Trophoblast cell (in vitro differentiated cells and primary cell): Measurements from ENCODE around the gene B3GNT5.

Experiments
- DNase-seq, 2 donors: peaks; one replicate each; pipeline ENCODE4 v3.0.0-alpha.2; 2016
- H2AFZ ChIP-seq: 2 replicates; pipeline ENCODE4 v1.6.1; 2013; ENCODE audit warnings: low read length, moderate library complexity, mild to moderate bottlenecking; ENCODE audit not compliant: insufficient read depth, poor library complexity
- H2AK5ac ChIP-seq: 2 replicates; pipeline ENCODE4 v1.6.1; 2013; ENCODE audit warnings: mild to moderate bottlenecking, low read length
- H2BK120ac ChIP-seq: 2 replicates; pipeline ENCODE4 v1.6.1; 2013; ENCODE audit warnings: low read length, mild to moderate bottlenecking, moderate library complexity; ENCODE audit not compliant: insufficient read depth, poor library complexity
- H2BK12ac ChIP-seq: 2 replicates; pipeline ENCODE4 v1.6.1; 2013; ENCODE audit warnings: mild to moderate bottlenecking, low read length, moderate library complexity
- H2BK5ac ChIP-seq: 2 replicates; pipeline ENCODE4 v1.6.1; 2013; ENCODE audit warnings: low read length, low read depth, moderate library complexity, mild to moderate bottlenecking; ENCODE audit not compliant: poor library complexity
- H3K14ac ChIP-seq: 2 replicates; pipeline ENCODE4 v1.6.1; 2013; ENCODE audit warnings: mild to moderate bottlenecking, low read length
- H3K18ac ChIP-seq: 2 replicates; pipeline ENCODE4 v1.6.1; 2013; ENCODE audit warnings: mild to moderate bottlenecking, low read length
- H3K23ac ChIP-seq: 2 replicates; pipeline ENCODE4 v1.6.1; 2013; ENCODE audit warnings: low read length
- H3K27ac ChIP-seq: 2 replicates; pipeline ENCODE4 v1.5.1; 2013; ENCODE audit warnings: low read depth, mild to moderate bottlenecking, inconsistent platforms, low read length, moderate library complexity
- H3K27me3 ChIP-seq: 2 replicates; pipeline ENCODE4 v1.6.1; 2013; ENCODE audit warnings: inconsistent platforms, mild to moderate bottlenecking, low read length, moderate library complexity; ENCODE audit not compliant: insufficient read depth
- H3K36me3 ChIP-seq, 2 experiments: 1 replicate in 1 of 2; 2 replicates in 1 of 2; pipeline ENCODE4 v1.6.1; 2013; ENCODE audit warnings: low read length in 2 of 2, mild to moderate bottlenecking in 2 of 2, moderate library complexity in 1 of 2; ENCODE audit not compliant: insufficient read depth in 2 of 2, control insufficient read depth in 1 of 2
- H3K4ac ChIP-seq: 2 replicates; pipeline ENCODE4 v1.6.1; 2013; ENCODE audit warnings: low read depth, mild to moderate bottlenecking, low read length, moderate library complexity
- H3K4me1 ChIP-seq, 2 experiments: 1 replicate in 1 of 2; 2 replicates in 1 of 2; pipeline ENCODE4 v1.6.1; 2013; ENCODE audit warnings: low read length in 2 of 2, mild to moderate bottlenecking in 2 of 2, moderate library complexity in 1 of 2; ENCODE audit not compliant: insufficient read depth in 2 of 2, control insufficient read depth in 1 of 2
- H3K4me2 ChIP-seq: 2 replicates; pipeline ENCODE4 v1.6.1; 2013; ENCODE audit warnings: inconsistent platforms, mild to moderate bottlenecking, low read length, moderate library complexity
- H3K4me3 ChIP-seq: 2 replicates; pipeline ENCODE4 v1.5.1; 2013; ENCODE audit warnings: mild to moderate bottlenecking, low read depth, low read length, inconsistent platforms
- H3K79me1 ChIP-seq: one replicate; pipeline ENCODE4 v1.6.1; 2013; ENCODE audit warnings: low read length
- H3K79me2 ChIP-seq: 2 replicates; pipeline ENCODE4 v1.6.1; 2013; ENCODE audit warnings: low read length, mild to moderate bottlenecking; ENCODE audit not compliant: control insufficient read depth, insufficient read depth, poor library complexity
- H3K9ac ChIP-seq: 2 replicates; pipeline ENCODE4 v1.6.1; 2013; ENCODE audit warnings: mild to moderate bottlenecking, low read length
- H3K9me3 ChIP-seq: 2 replicates; pipeline ENCODE4 v1.6.1; 2013; ENCODE audit warnings: low read depth, mild to moderate bottlenecking, control low read depth, inconsistent platforms, low read length; ENCODE audit not compliant: insufficient read depth
- H4K12ac ChIP-seq: 2 replicates; pipeline ENCODE4 v1.6.1; 2013; ENCODE audit warnings: low read depth, mild to moderate bottlenecking, low read length, moderate library complexity
- H4K8ac ChIP-seq: 2 replicates; pipeline ENCODE4 v1.6.1; 2013; ENCODE audit warnings: low read depth, mild to moderate bottlenecking, low read length, moderate library complexity
- H4K91ac ChIP-seq: one replicate; pipeline ENCODE4 v1.6.1; 2013; ENCODE audit warnings: low read depth, mild to moderate bottlenecking, low read length, moderate library complexity
- WGBS: extraction: QIAGEN DNeasy Blood & Tissue Kit; methylation state at CpG from one replicate; pipeline ENCODE4 v1.1.7; 2013; ENCODE audit warnings: missing lambda C conversion rate; ENCODE audit not compliant: insufficient read length, insufficient coverage; ENCODE audit errors: extremely low coverage; 5-methylcytosine and 5-hydroxymethylcytosine counted together

B3GNT5 gene

DNA sequence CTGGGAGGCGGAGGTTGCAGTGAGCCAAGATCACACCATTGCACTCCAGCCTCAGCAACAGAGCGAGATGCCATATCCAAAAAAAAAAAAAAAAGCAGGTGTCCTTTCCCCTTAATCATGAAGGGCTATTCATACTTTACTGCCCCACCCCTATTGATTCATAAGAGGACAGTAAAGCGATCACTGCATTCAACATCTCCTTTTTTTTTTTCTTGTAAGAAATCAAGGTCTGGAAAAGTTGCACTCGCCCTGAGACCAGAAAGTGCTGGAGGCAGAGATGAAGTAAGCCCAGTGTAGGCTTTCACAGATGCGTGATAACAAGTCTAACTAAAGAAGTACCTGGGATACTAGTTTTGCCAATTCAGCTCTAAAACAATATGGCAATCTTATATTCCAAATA, 24.2 kb downstream of the B3GNT5 start:
- Histone ChIP-seq H3K4me3 (no peak overlapping the region), H3K9ac (no peak overlapping the region), H2BK12ac (no peak overlapping the region), H3K36me3 (no peaks in the 10 kb centered on the region), H3K23ac (no peak overlapping the region), H3K14ac (no peak overlapping the region), H2BK120ac (no peak overlapping the region), H3K4ac (no peak overlapping the region), H3K4me2 (no peak overlapping the region), H4K8ac (no peak overlapping the region), H3K9me3 (no peaks in the 10 kb centered on the region), H2BK5ac (no peak overlapping the region), H4K12ac (no peak overlapping the region), H3K27ac (no peak overlapping the region), H3K79me2 (no peaks in the 10 kb centered on the region), H2AK5ac (no peak overlapping the region), H3K79me1 (no peaks in the 10 kb centered on the region), H4K91ac (no peak overlapping the region), H3K18ac (no peak overlapping the region), H2AFZ (no peak overlapping the region), H3K4me1 (peaks cover 0 to 4% of the 10 kb centered on the region in 2 experiments), H3K27me3 (no peaks in the 10 kb centered on the region)
- WGBS, result no CpG with 5 or more reads among the region's 5 CpGs
- DNase-seq, result no peak

- no CpG with 5 or more reads among the region's 4 CpGs for WGBS
- H3K27me3 ChIP-seq, result no peaks in the 10 kb centered on the region
Observed at GRCh38 chr3:183278479-183279088, 25.5 kb downstream of the B3GNT5 start.

DNA sequence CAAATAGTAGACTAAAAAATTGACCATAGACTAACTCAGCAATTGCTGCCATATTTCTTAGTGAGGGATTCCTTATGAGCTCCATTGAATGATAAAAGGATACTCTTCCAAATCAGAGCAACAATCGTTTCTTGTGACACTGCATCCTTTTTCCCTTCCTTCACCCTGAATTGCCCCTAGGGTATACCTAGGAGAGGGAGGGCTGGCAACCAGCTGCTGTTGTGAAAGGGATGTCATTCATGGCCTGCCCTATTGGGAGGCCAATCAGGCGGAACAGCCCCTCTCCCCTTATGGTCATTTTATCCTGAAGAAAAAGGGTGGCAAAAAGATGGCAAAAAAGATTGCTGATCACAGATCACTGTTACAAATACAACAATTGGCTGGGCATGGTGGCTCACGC, 26.3 kb downstream of the B3GNT5 start:
- Histone ChIP-seq H3K18ac (no peak overlapping the region), H3K9ac (no peak overlapping the region)

More at GRCh38 chr3:183278479-183279088, 25.5 kb downstream of the B3GNT5 start:
- no peak overlapping the region for H3K23ac ChIP-seq
- H3K4ac ChIP-seq, result no peak overlapping the region
- no peaks in the 10 kb centered on the region for H3K36me3 ChIP-seq
- H3K14ac ChIP-seq, result no peak overlapping the region
- no peaks in the 10 kb centered on the region for H3K9me3 ChIP-seq
- no peak overlapping the region for H4K12ac ChIP-seq
- H4K91ac ChIP-seq, result no peak overlapping the region
- H2BK5ac ChIP-seq, result no peak overlapping the region
- no peak overlapping the region for H4K8ac ChIP-seq
- H3K79me1 ChIP-seq, result no peaks in the 10 kb centered on the region
- no peak overlapping the region for H3K18ac ChIP-seq
- H2BK12ac ChIP-seq, result no peak overlapping the region
- no peak overlapping the region for H3K9ac ChIP-seq
- no peak overlapping the region for H3K4me2 ChIP-seq
- H2AFZ ChIP-seq, result no peak overlapping the region
- H2BK120ac ChIP-seq, result no peak overlapping the region
- H3K27ac ChIP-seq, result no peak overlapping the region
- DNase-seq, result no peak
- H3K79me2 ChIP-seq, result no peaks in the 10 kb centered on the region
- no peak overlapping the region for H3K4me3 ChIP-seq
- peaks cover 0 to 4% of the 10 kb centered on the region in 2 experiments for H3K4me1 ChIP-seq
- no peak overlapping the region for H2AK5ac ChIP-seq

GRCh38 chr3:183281126-183281797, 28.2 kb downstream of the B3GNT5 start:
- no peak for DNase-seq
- Histone ChIP-seq H4K91ac (no peak overlapping the region), H3K4ac (no peak overlapping the region), H3K36me3 (no peaks in the 10 kb centered on the region), H3K9ac (no peak overlapping the region), H3K18ac (no peak overlapping the region), H4K8ac (no peak overlapping the region), H3K23ac (no peak overlapping the region), H3K79me1 (no peaks in the 10 kb centered on the region), H3K4me1 (peaks cover 3 to 4% of the 10 kb centered on the region in 2 experiments), H3K9me3 (no peaks in the 10 kb centered on the region), H4K12ac (peak overlapping the region; percentile 60), H2AK5ac (no peak overlapping the region), H2BK5ac (no peak overlapping the region), H2BK12ac (no peak overlapping the region), H3K79me2 (no peaks in the 10 kb centered on the region), H3K14ac (no peak overlapping the region), H3K4me2 (no peak overlapping the region), H2BK120ac (no peak overlapping the region), H2AFZ (no peak overlapping the region), H3K27ac (no peak overlapping the region), H3K27me3 (no peaks in the 10 kb centered on the region), H3K4me3 (no peak overlapping the region)
- no CpG with 5 or more reads among the region's 8 CpGs for WGBS

More for the DNA sequence above, 26.3 kb downstream of the B3GNT5 start:
- H3K9me3 ChIP-seq, result no peaks in the 10 kb centered on the region
- no peak overlapping the region for H2AK5ac ChIP-seq
- H4K8ac ChIP-seq, result no peak overlapping the region
- no peak overlapping the region for H3K4ac ChIP-seq
- no peak overlapping the region for H2BK5ac ChIP-seq
- no peak overlapping the region for H2BK120ac ChIP-seq
- H4K12ac ChIP-seq, result no peak overlapping the region
- H3K79me2 ChIP-seq, result no peaks in the 10 kb centered on the region
- DNase-seq, result no peak
- H3K79me1 ChIP-seq, result no peaks in the 10 kb centered on the region
- peaks cover 0 to 4% of the 10 kb centered on the region in 2 experiments for H3K4me1 ChIP-seq
- H3K36me3 ChIP-seq, result no peaks in the 10 kb centered on the region
- no peak overlapping the region for H3K23ac ChIP-seq
- no CpG with 5 or more reads among the region's 3 CpGs for WGBS
- H3K14ac ChIP-seq, result no peak overlapping the region
- no peak overlapping the region for H2BK12ac ChIP-seq
- H3K27ac ChIP-seq, result no peak overlapping the region
- no peak overlapping the region for H3K4me3 ChIP-seq
- H3K27me3 ChIP-seq, result no peaks in the 10 kb centered on the region
- H2AFZ ChIP-seq, result no peak overlapping the region
- H3K4me2 ChIP-seq, result no peak overlapping the region
- no peak overlapping the region for H4K91ac ChIP-seq
